H9 (cell line): ENCODE results near the gene MBNL1. TPM values are rescaled to one million over a fixed set of nuclear protein-coding genes. Genes with fewer than 3 reads are reported as not detected.

Experiments used
- DNase-seq: peaks from one replicate; pipeline ENCODE4 v3.0.0-alpha.2; 2017
- H2AFZ ChIP-seq: one replicate; pipeline ENCODE4 v1.6.1; 2013; ENCODE audit warnings: mild to moderate bottlenecking, low read length, control low read depth, moderate library complexity
- H2AK5ac ChIP-seq: 2 replicates; pipeline ENCODE4 v1.6.1; 2013; ENCODE audit warnings: low read length, control low read depth, mixed read lengths; ENCODE audit not compliant: insufficient read length
- H2BK120ac ChIP-seq: one replicate; pipeline ENCODE4 v1.6.1; 2013; ENCODE audit warnings: low read depth, mild to moderate bottlenecking, low read length, control low read depth, inconsistent platforms; ENCODE audit not compliant: poor library complexity, severe bottlenecking
- H2BK12ac ChIP-seq: 2 replicates; pipeline ENCODE4 v1.6.1; 2013; ENCODE audit warnings: low read length, control low read depth, mixed read lengths, low read depth; ENCODE audit not compliant: insufficient read length
- H2BK15ac ChIP-seq: 2 replicates; pipeline ENCODE4 v1.6.1; 2013; ENCODE audit warnings: low read depth, low read length, control low read depth
- H2BK20ac ChIP-seq: one replicate; pipeline ENCODE4 v1.6.1; 2013; ENCODE audit warnings: low read depth, mild to moderate bottlenecking, low read length, control low read depth, inconsistent platforms; ENCODE audit not compliant: poor library complexity, severe bottlenecking
- H2BK5ac ChIP-seq: 2 replicates; pipeline ENCODE4 v1.6.1; 2013; ENCODE audit warnings: low read length, control low read depth, mixed read lengths; ENCODE audit not compliant: insufficient read length
- H3K14ac ChIP-seq: 2 replicates; pipeline ENCODE4 v1.6.1; 2013; ENCODE audit warnings: low read length, control low read depth; ENCODE audit not compliant: insufficient read depth
- H3K18ac ChIP-seq: 2 replicates; pipeline ENCODE4 v1.6.1; 2013; ENCODE audit warnings: low read depth, mild to moderate bottlenecking, mixed read lengths, low read length, control low read depth; ENCODE audit not compliant: insufficient read length
- H3K23ac ChIP-seq: 2 replicates; pipeline ENCODE4 v1.6.1; 2013; ENCODE audit warnings: low read length, control low read depth, mixed read lengths, low read depth; ENCODE audit not compliant: insufficient read length
- H3K23me2 ChIP-seq: 2 replicates; pipeline ENCODE4 v1.6.1; 2013; ENCODE audit warnings: low read depth, mild to moderate bottlenecking, mixed read lengths, low read length, control low read depth; ENCODE audit not compliant: insufficient read length, poor library complexity, severe bottlenecking
- H3K27ac ChIP-seq: 2 replicates; pipeline ENCODE4 v1.5.1; 2013; ENCODE audit warnings: low read length, control low read depth, mixed read lengths, low read depth; ENCODE audit not compliant: insufficient read length
- H3K27me3 ChIP-seq: 2 replicates; pipeline ENCODE4 v1.6.1; 2013; ENCODE audit warnings: low read length, control low read depth, inconsistent platforms; ENCODE audit not compliant: insufficient read depth
- H3K4ac ChIP-seq: 2 replicates; pipeline ENCODE4 v1.6.1; 2013; ENCODE audit warnings: low read depth, mild to moderate bottlenecking, control low read depth, inconsistent platforms, low read length, moderate library complexity
- H3K4me1 ChIP-seq: 2 replicates; pipeline ENCODE4 v1.6.1; 2013; ENCODE audit warnings: low read length, control low read depth, inconsistent platforms; ENCODE audit not compliant: insufficient read depth
- H3K4me2 ChIP-seq: 2 replicates; pipeline ENCODE4 v1.6.1; 2013; ENCODE audit warnings: low read length, control low read depth, mixed read lengths; ENCODE audit not compliant: insufficient read length, insufficient read depth
- H3K56ac ChIP-seq: 2 replicates; pipeline ENCODE4 v1.6.1; 2013; ENCODE audit warnings: low read depth, mild to moderate bottlenecking, mixed read lengths, low read length, control low read depth; ENCODE audit not compliant: insufficient read length
- H3K79me1 ChIP-seq: 2 replicates; pipeline ENCODE4 v1.6.1; 2013; ENCODE audit warnings: low read depth, mild to moderate bottlenecking, moderate library complexity, low read length, control low read depth, inconsistent platforms; ENCODE audit not compliant: insufficient read depth, poor library complexity, severe bottlenecking
- H3K79me2 ChIP-seq: 2 replicates; pipeline ENCODE4 v1.6.1; 2013; ENCODE audit warnings: low read length, control low read depth, inconsistent platforms; ENCODE audit not compliant: insufficient read depth
- H3K9ac ChIP-seq: 2 replicates; pipeline ENCODE4 v1.6.1; 2013; ENCODE audit warnings: low read length, control low read depth, mixed read lengths; ENCODE audit not compliant: insufficient read length; ENCODE audit errors: extremely low read depth
- H3K9me3 ChIP-seq: one replicate; pipeline ENCODE4 v1.6.1; 2013; ENCODE audit warnings: low read depth, low read length, inconsistent platforms; ENCODE audit not compliant: control insufficient read depth
- H3T11ph ChIP-seq: one replicate; pipeline ENCODE4 v1.6.1; 2013; ENCODE audit warnings: mild to moderate bottlenecking, low read length, control low read depth, inconsistent platforms
- H4K20me1 ChIP-seq: one replicate; pipeline ENCODE4 v1.6.1; 2013; ENCODE audit not compliant: control insufficient read depth, insufficient read length, insufficient read depth
- H4K5ac ChIP-seq: 2 replicates; pipeline ENCODE4 v1.6.1; 2013; ENCODE audit warnings: low read depth, mild to moderate bottlenecking, mixed read lengths, low read length, control low read depth; ENCODE audit not compliant: insufficient read length
- H4K8ac ChIP-seq: replicated peaks from 2 replicates; pipeline ENCODE4 v1.6.1; 2013; ENCODE audit warnings: low read length, control low read depth, mixed read lengths, low read depth; ENCODE audit not compliant: insufficient read length
- H4K91ac ChIP-seq: 2 replicates; pipeline ENCODE4 v1.6.1; 2013; ENCODE audit warnings: low read depth, mild to moderate bottlenecking, moderate library complexity, mixed read lengths, low read length, control low read depth; ENCODE audit not compliant: insufficient read length
- H3K27ac Mint-ChIP-seq, 3 experiments: 2 replicates in 2 of 3; 3 replicates in 1 of 3; pipeline ENCODE4 v1.8.0; 2020 to 2021; ENCODE audit warnings: mixed read lengths in 3 of 3, mild to moderate bottlenecking in 1 of 3, moderate library complexity in 1 of 3
- H3K27me3 Mint-ChIP-seq: 2 replicates; pipeline ENCODE4 v1.8.0; 2021; ENCODE audit warnings: low read depth, mild to moderate bottlenecking, moderate library complexity, mixed read lengths
- H3K36me3 Mint-ChIP-seq, 3 experiments: 2 replicates in 2 of 3; 3 replicates in 1 of 3; pipeline ENCODE4 v1.8.0; 2020 to 2021; ENCODE audit warnings: low read depth in 3 of 3, mixed read lengths in 3 of 3; ENCODE audit not compliant: insufficient read depth in 1 of 3
- H3K4me1 Mint-ChIP-seq, 2 experiments: 2 replicates each; pipeline ENCODE4 v1.8.0; 2020; ENCODE audit warnings: mixed read lengths in 2 of 2
- H3K4me3 Mint-ChIP-seq, 2 experiments: 2 replicates in 1 of 2; 3 replicates in 1 of 2; pipeline ENCODE4 v1.8.0; 2020 to 2021; ENCODE audit warnings: mild to moderate bottlenecking in 2 of 2, mixed read lengths in 2 of 2, moderate library complexity in 1 of 2
- H3K9me3 Mint-ChIP-seq, 2 experiments: 2 replicates in 1 of 2; 3 replicates in 1 of 2; pipeline ENCODE4 v1.8.0; 2020; ENCODE audit warnings: mild to moderate bottlenecking in 2 of 2, mixed read lengths in 2 of 2, moderate library complexity in 1 of 2
- CTCF ChIP-seq: fragments of 200-600 bp; sonication (generic); conservative IDR thresholded peaks from 3 replicates; pipeline ENCODE4 v1.8.0; 2021; ENCODE audit warnings: antibody characterized with exemption, mild to moderate bottlenecking
- total RNA-seq: library from RNA; stranded (reverse); gene quantifications from 2 replicates; pipeline ENCODE4 v1.2.1, GENCODE V29; 2021

The MBNL1 gene
- total RNA-seq, 1 experiment from 2014 or later, result 14.9 TPM

DNA sequence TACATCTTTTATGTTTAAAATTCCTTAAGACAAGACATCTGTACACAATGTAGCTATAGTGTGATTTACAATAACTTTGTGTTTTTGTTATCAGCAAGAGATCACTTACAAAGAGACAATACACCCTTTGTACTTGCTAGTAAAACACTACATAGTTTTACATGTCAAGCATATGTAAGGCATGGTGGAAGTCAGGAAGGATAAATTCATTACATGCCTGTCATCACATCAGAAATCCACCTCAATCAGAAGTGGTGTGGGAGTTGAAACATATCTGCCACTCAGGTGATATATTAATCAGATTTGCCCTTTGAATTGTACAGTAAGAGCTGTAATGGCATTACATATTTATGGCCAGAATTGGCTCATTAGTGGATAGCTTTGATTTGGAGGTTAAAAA, 95.5 kb downstream of the MBNL1 start:
- no peak overlapping the region for H3K9ac ChIP-seq
- no peak overlapping the region for H4K5ac ChIP-seq
- H3K14ac ChIP-seq, result no peak overlapping the region
- no peak overlapping the region for H3T11ph ChIP-seq
- no peak overlapping the region for H3K18ac ChIP-seq
- H2BK20ac ChIP-seq, result no peak overlapping the region
- Mint-ChIP-seq H3K4me1 (peaks cover 23 to 27% of the 10 kb centered on the region in 2 experiments), H3K27ac (no peak overlapping the region), H3K9me3 (peaks cover 6 to 8% of the 10 kb centered on the region in 2 experiments; a peak in 2 of 5 replicates), H3K36me3 (peaks cover 5 to 11% (median 11%) of the 10 kb centered on the region in 3 experiments; a peak in 6 of 7 replicates), H3K27me3 (no peaks in the 10 kb centered on the region), H3K4me3 (no peak overlapping the region)
- no peak overlapping the region for H3K56ac ChIP-seq
- no peak for TF ChIP-seq CTCF
- no peaks in the 10 kb centered on the region for H3K23me2 ChIP-seq
- DNase-seq, result no peak
- H3K23ac ChIP-seq, result no peak overlapping the region
- no peaks in the 10 kb centered on the region for H3K9me3 ChIP-seq
- H3K4ac ChIP-seq, result no peak overlapping the region
- no peak overlapping the region for H2BK12ac ChIP-seq
- no peak overlapping the region for H2BK5ac ChIP-seq
- no peak overlapping the region for H4K8ac ChIP-seq
- H4K91ac ChIP-seq, result no peak overlapping the region
- no peak overlapping the region for H2AFZ ChIP-seq
- peaks cover 5% of the 10 kb centered on the region; the same call in 1 of the 2 replicates for H3K79me2 ChIP-seq
- H3K27ac ChIP-seq, result no peak overlapping the region
- H3K4me2 ChIP-seq, result no peak overlapping the region
- H2AK5ac ChIP-seq, result no peak overlapping the region
- no peaks in the 10 kb centered on the region for H4K20me1 ChIP-seq
- H3K27me3 ChIP-seq, result no peaks in the 10 kb centered on the region
- H2BK120ac ChIP-seq, result no peak overlapping the region
- H2BK15ac ChIP-seq, result no peak overlapping the region
- H3K79me1 ChIP-seq, result no peaks in the 10 kb centered on the region
- no peaks in the 10 kb centered on the region; the same call in 1 of the 2 replicates for H3K4me1 ChIP-seq
